A549 (cell line): ENCODE results near the gene ATP2A3. TPM values are rescaled to one million over a fixed set of nuclear protein-coding genes. Genes with fewer than 3 reads are reported as not detected.

Source experiments
- ATAC-seq, 2 experiments: fragments of 200-7000 bp in 1 of 2; fragments of >200 bp in 1 of 2; cut with Nextera tagmentation in 1 of 2; cut with Tn5 transposase in 1 of 2; 3 replicates each; pipeline versions ENCODE4 v1.8.0 to v1.9.1; 2018 to 2020; ENCODE audit warnings: mild to moderate bottlenecking in 1 of 2, moderate library complexity in 1 of 2
- CTCF ChIA-PET: fragments of 300-600 bp; sonication (Branson Sonifier 250); formaldehyde crosslinking; extraction: SDS; loops from one replicate; lab custom pipeline; 2021; ENCODE audit warnings: antibody characterized with exemption, inconsistent platforms; lab: Yijun Ruan, JAX
- POLR2A ChIA-PET: fragments of 350-600 bp; formaldehyde crosslinking; extraction: SDS; loops from one replicate; lab custom pipeline; 2021; ENCODE audit warnings: antibody characterized with exemption, inconsistent platforms; lab: Yijun Ruan, JAX
- DNase-seq, 2 experiments: peaks; one replicate each; pipeline versions ENCODE4 v3.0.0 to v3.0.0-alpha.2; 2011 to 2016; ENCODE audit warnings: low read depth in 1 of 2, low spot score in 1 of 2
- FAIRE-seq: peaks from 2 replicates; lab custom pipeline; 2011; peaks lifted over from hg19 to GRCh38; lab: Jason Lieb, UNC
- H3K27ac ChIP-seq, 2 experiments: fragments of >200 bp; sonication (Bioruptor Twin); formaldehyde crosslinking; 3 replicates each; pipeline ENCODE4 v1.5.1; 2016 to 2017
- H3K4me1 ChIP-seq: fragments of >200 bp; sonication (Bioruptor Twin); formaldehyde crosslinking; 3 replicates; pipeline ENCODE4 v1.6.1; 2016
- H3K4me2 ChIP-seq: fragments of >200 bp; sonication (Bioruptor Twin); formaldehyde crosslinking; 3 replicates; pipeline ENCODE4 v1.6.1; 2016
- H3K4me3 ChIP-seq: fragments of >200 bp; sonication (Bioruptor Twin); formaldehyde crosslinking; 3 replicates; pipeline ENCODE4 v1.5.1; 2016
- H3K9me3 ChIP-seq: fragments of >200 bp; sonication (Bioruptor Twin); formaldehyde crosslinking; 3 replicates; pipeline ENCODE4 v1.6.1; 2016
- BHLHE40 ChIP-seq: IDR thresholded peaks from 2 replicates; pipeline ENCODE4 v1.6.1; 2012; ENCODE audit warnings: low read depth, low read length, inconsistent platforms
- CBX8 ChIP-seq: fragments of 200-600 bp; sonication (generic); IDR thresholded peaks from 2 replicates; pipeline ENCODE4 v1.6.1; 2016
- EP300 ChIP-seq, 2 experiments: fragments of >200 bp; sonication (Bioruptor Twin); formaldehyde crosslinking; IDR thresholded peaks; 2 replicates in 1 of 2; 3 replicates in 1 of 2; pipeline ENCODE4 v1.6.1; 2016 to 2017
- FOSL2 ChIP-seq, 2 experiments: fragments of 450-650 bp in 1 of 2; fragments of >200 bp in 1 of 2; sonication (Bioruptor Twin) in 1 of 2; formaldehyde crosslinking; IDR thresholded peaks; 2 replicates each; pipeline versions ENCODE4 v1.5.0 to v1.6.1; 2016 to 2020; ENCODE audit warnings: mild to moderate bottlenecking in 1 of 2, moderate library complexity in 1 of 2
- HOXA7 ChIP-seq: fragments of 250-450 bp; sonication (Bioruptor Pico); IDR thresholded peaks from 2 replicates; pipeline ENCODE4 v1.5.0; 2020; ENCODE audit warnings: mild to moderate bottlenecking, moderate library complexity
- HOXB13 ChIP-seq: fragments of 250-450 bp; sonication (Bioruptor Pico); IDR thresholded peaks from 2 replicates; pipeline ENCODE4 v1.5.0; 2020; ENCODE audit warnings: low read depth, mild to moderate bottlenecking, moderate library complexity
- HOXB5 ChIP-seq: fragments of 250-450 bp; sonication (Bioruptor Pico); IDR thresholded peaks from 2 replicates; pipeline ENCODE4 v1.5.0; 2020; ENCODE audit warnings: mild to moderate bottlenecking, moderate library complexity
- KDM1A ChIP-seq: fragments of 200-600 bp; sonication (generic); IDR thresholded peaks from 2 replicates; pipeline ENCODE4 v1.6.1; 2016; ENCODE audit warnings: low read depth, mild to moderate bottlenecking
- MAFK ChIP-seq: fragments of 450-650 bp; IDR thresholded peaks from 2 replicates; pipeline ENCODE4 v1.6.1; 2014; ENCODE audit not compliant: partially characterized antibody
- MAX ChIP-seq: IDR thresholded peaks from 2 replicates; pipeline ENCODE4 v1.6.1; 2012
- NR3C1 ChIP-seq: fragments of >200 bp; sonication (Bioruptor Twin); formaldehyde crosslinking; IDR thresholded peaks from 3 replicates; pipeline ENCODE4 v1.6.1; 2017
- POLR2A ChIP-seq: IDR thresholded peaks from 2 replicates; pipeline ENCODE4 v1.6.1; 2012; ENCODE audit warnings: mild to moderate bottlenecking, low read length
- RAD21 ChIP-seq, 2 experiments: fragments of >200 bp in 1 of 2; sonication (Bioruptor Twin) in 1 of 2; formaldehyde crosslinking in 1 of 2; IDR thresholded peaks in 1 of 2; conservative IDR thresholded peaks in 1 of 2; 2 replicates in 1 of 2; 3 replicates in 1 of 2; pipeline ENCODE4 v1.6.1; 2012 to 2018; ENCODE audit warnings: inconsistent platforms in 1 of 2
- RFX5 ChIP-seq: fragments of 450-650 bp; IDR thresholded peaks from 2 replicates; pipeline ENCODE4 v1.7.1; 2014; ENCODE audit warnings: antibody characterized with exemption, mild to moderate bottlenecking, moderate library complexity
- SMC3 ChIP-seq: fragments of >200 bp; sonication (Bioruptor Twin); formaldehyde crosslinking; IDR thresholded peaks from 3 replicates; pipeline ENCODE4 v1.6.1; 2018; ENCODE audit warnings: inconsistent platforms
- TP53 ChIP-seq: fragments of 250-450 bp; sonication (Bioruptor Pico); IDR thresholded peaks from 2 replicates; pipeline ENCODE4 v1.5.0; 2021; ENCODE audit warnings: mild to moderate bottlenecking, moderate library complexity
- ZFP36 ChIP-seq: fragments of 450-650 bp; IDR thresholded peaks from 2 replicates; pipeline ENCODE4 v1.6.1; 2014; ENCODE audit warnings: borderline replicate concordance; ENCODE audit not compliant: partially characterized antibody
- ZNF302 ChIP-seq: fragments of 250-450 bp; sonication (Bioruptor Pico); IDR thresholded peaks from 2 replicates; pipeline ENCODE4 v1.9.0; 2021; ENCODE audit warnings: inconsistent platforms, mild to moderate bottlenecking, moderate library complexity
- WGBS: methylation state at CpG from one replicate; pipeline ENCODE4 v1.1.6; 2017; ENCODE audit errors: missing lambda C conversion rate; 5-methylcytosine and 5-hydroxymethylcytosine counted together
- polyA plus RNA-seq, 4 experiments: library from polyadenylated mRNA; depleted of rRNA in 3 of 4; stranded (reverse); fragments of >200 nt; fragmentation: RNase III in 1 of 4; extraction: RNeasy Plus Mini Kit Qiagen cat#74134 plus additional on column Dnase treatment in 1 of 4; gene quantifications; 2 replicates in 3 of 4; 3 replicates in 1 of 4; pipeline ENCODE4 v1.2.3, GENCODE V29; 2011 to 2017
- TF ChIP-seq, protein P1 (sequence below): fragments of 250-450 bp; sonication (Bioruptor Pico); IDR thresholded peaks from 2 replicates; pipeline ENCODE4 v1.5.0; 2021; ENCODE audit warnings: mild to moderate bottlenecking, moderate library complexity, borderline replicate concordance

The ATP2A3 gene
- polyA plus RNA-seq, 2 of the 4 experiments (the other 2 are of a cell fraction): 3.1 to 5.5 TPM

DNA sequence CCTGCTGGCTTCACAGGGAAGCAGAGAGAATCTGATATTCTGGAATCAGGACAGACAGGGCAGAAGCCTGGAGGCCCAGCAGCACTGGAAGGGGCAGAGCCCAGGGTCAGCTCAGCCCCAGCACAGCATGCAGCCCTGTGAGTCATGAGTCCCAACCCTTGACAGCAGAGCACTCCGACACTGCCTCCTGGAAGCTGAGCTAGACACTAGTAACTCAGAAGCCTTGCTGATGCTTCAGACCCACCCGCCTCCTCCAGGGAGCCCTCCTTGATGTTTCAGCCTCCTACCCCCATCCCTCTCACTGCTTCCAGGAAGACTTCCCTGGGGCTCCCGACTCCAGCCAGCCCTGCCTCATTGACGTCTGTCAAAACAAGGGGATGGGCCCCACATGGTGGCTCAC is 78.3 kb downstream of the ATP2A3 start:
- peak overlapping the region; percentile 17; the same call in 1 of the 3 replicates for H3K4me2 ChIP-seq
- H3K27ac ChIP-seq: peak overlapping the region; percentile 22 to 89; a peak in 4 of 6 replicates

GRCh38 chr17:3885271-3885670 is 79.0 kb downstream of the ATP2A3 start:
- WGBS: 82% methylated on average over 14 of the region's 14 CpGs
- CTCF ChIA-PET: interaction anchor here (0.7 to 11.0 kb wide), 13 partner anchors 9 to 189 kb away, joined by 3 to 101 read pairs (median 3); partner anchors contain the start of gene NCBP3
- no peak for FAIRE-seq

More for the DNA sequence above, 78.3 kb downstream of the ATP2A3 start:
- ChIA-PET CTCF (interaction anchor here (0.6 to 11.0 kb wide), 10 partner anchors 8 to 188 kb away, joined by 3 to 101 read pairs (median 3); partner anchors contain the start of gene NCBP3), POLR2A (no interaction called here)
- WGBS: 41% methylated on average over 4 of the region's 4 CpGs
- H3K4me3 ChIP-seq: no peak overlapping the region
- H3K4me1 ChIP-seq: peaks cover 55% of the 10 kb centered on the region
- FAIRE-seq: peak; percentile 85
- no peaks in the 10 kb centered on the region for H3K9me3 ChIP-seq
- TF ChIP-seq ZNF302 (CRISPR knock-in tag) (no peak), FOSL2 (IDR thresholded peaks at IDR 0.05) (no peak), FOSL2 (CRISPR knock-in tag; IDR thresholded peaks at IDR 0.05) (peak; percentile 68), KDM1A (no peak), ZFP36 (peak; percentile 100), MAX (peak; percentile 37; the same call in 1 of the 2 replicates), HOXA7 (CRISPR knock-in tag) (no peak), POLR2A (no peak), MAFK (no peak)
- TF ChIP-seq, protein P1, sequence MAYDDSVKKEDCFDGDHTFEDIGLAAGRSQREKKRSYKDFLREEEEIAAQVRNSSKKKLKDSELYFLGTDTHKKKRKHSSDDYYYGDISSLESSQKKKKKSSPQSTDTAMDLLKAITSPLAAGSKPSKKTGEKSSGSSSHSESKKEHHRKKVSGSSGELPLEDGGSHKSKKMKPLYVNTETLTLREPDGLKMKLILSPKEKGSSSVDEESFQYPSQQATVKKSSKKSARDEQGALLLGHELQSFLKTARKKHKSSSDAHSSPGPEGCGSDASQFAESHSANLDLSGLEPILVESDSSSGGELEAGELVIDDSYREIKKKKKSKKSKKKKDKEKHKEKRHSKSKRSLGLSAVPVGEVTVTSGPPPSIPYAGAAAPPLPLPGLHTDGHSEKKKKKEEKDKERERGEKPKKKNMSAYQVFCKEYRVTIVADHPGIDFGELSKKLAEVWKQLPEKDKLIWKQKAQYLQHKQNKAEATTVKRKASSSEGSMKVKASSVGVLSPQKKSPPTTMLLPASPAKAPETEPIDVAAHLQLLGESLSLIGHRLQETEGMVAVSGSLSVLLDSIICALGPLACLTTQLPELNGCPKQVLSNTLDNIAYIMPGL (CRISPR knock-in tag): no peak
- peak; percentile 54 to 73 for ATAC-seq
- peak; percentile 73 to 81 for DNase-seq

DNA sequence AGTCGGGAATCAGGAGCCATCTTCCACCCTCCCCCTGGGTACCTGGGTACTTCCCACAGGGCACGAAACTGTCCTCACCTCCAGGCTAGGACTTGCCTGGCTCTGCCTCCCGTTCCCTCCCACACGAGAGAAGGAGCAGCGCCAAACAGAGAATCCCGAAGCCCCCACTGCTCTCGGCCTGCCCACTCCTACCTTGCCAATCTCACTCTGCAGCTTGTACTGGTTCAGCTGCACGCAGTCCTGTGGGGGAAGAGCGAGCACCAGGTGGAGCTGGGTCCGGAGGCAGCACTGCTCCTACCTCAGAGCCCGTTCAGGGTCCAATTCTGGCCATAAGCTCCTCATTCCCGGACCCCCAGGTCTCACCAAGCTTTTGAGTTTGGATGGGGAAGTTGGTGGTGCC is 80.0 kb downstream of the ATP2A3 start:
- ChIA-PET POLR2A (no interaction called here), CTCF (interaction anchor here (0.9 to 11.0 kb wide), 10 partner anchors 9 to 150 kb away, joined by 3 to 101 read pairs (median 4); partner anchors contain the start of genes NCBP3 and P2RX1)
- WGBS: 83% methylated on average over 12 of the region's 12 CpGs

More at GRCh38 chr17:3885271-3885670, 79.0 kb downstream of the ATP2A3 start:
- DNase-seq (no peak), ATAC-seq (no peak)
- H3K9me3 ChIP-seq: no peaks in the 10 kb centered on the region
- POLR2A ChIA-PET: no interaction called here
- H3K4me2 ChIP-seq: no peak overlapping the region
- H3K4me3 ChIP-seq: no peak overlapping the region
- peaks cover 48% of the 10 kb centered on the region for H3K4me1 ChIP-seq
- TF ChIP-seq NR3C1 (no peak), RFX5 (no peak), TP53 (CRISPR knock-in tag) (no peak), HOXA7 (CRISPR knock-in tag) (no peak), POLR2A (no peak), BHLHE40 (no peak), RAD21 (conservative IDR thresholded peaks at IDR 0.05 in 1 of 2, IDR thresholded peaks at IDR 0.05 in 1 of 2) (no peak), ZNF302 (CRISPR knock-in tag) (no peak)
- peak overlapping the region; percentile 22 to 89; a peak in 4 of 6 replicates for H3K27ac ChIP-seq

DNA sequence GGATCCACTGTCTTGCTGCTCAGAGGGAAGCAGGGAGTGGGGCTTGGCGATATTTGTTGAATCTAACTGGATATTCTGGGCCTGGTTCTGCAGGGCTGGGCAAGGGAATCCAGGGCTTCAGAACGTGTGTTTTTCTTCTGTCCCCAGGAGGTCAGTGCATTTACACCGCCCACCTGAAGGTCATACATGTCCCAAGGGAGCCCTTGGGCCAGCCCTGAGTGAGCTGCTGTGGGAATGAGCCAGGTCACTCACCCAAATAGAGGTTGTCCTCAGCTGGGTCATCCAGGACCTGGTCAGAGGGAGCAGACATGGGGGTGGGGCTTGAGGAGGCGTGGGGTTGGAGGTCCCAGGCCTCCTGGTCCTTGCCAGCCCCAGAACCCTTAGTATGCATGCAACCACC is 82.0 kb downstream of the ATP2A3 start:
- no peak for FAIRE-seq
- Histone ChIP-seq H3K4me2 (no peak overlapping the region), H3K9me3 (no peaks in the 10 kb centered on the region), H3K4me3 (no peak overlapping the region)
- WGBS: 48% methylated on average over 4 of the region's 4 CpGs
- CTCF ChIA-PET: interaction anchor here (0.6 to 11.0 kb wide), 6 partner anchors 10 to 145 kb away, joined by 3 to 101 read pairs (median 6); partner anchors contain the start of gene CAMKK1
- TF ChIP-seq EP300 (IDR thresholded peaks at IDR 0.05): no peak
- no peak for TF ChIP-seq HOXB13 (CRISPR knock-in tag)
- TF ChIP-seq CBX8: no peak
- TF ChIP-seq MAFK: no peak
- TF ChIP-seq, all 56 proteins: peak for 0
- peaks cover 18% of the 10 kb centered on the region for H3K4me1 ChIP-seq
- H3K27ac ChIP-seq: no peak overlapping the region
- ATAC-seq: no peak
- POLR2A ChIA-PET: no interaction called here
- DNase-seq: no peak

More for the DNA sequence above, 80.0 kb downstream of the ATP2A3 start:
- TF ChIP-seq HOXB5 (CRISPR knock-in tag): no peak
- no peak for TF ChIP-seq SMC3
- TF ChIP-seq FOSL2 (IDR thresholded peaks at IDR 0.05): no peak
- TF ChIP-seq FOSL2 (CRISPR knock-in tag; IDR thresholded peaks at IDR 0.05): no peak
- no peak for TF ChIP-seq EP300 (IDR thresholded peaks at IDR 0.05)
- TF ChIP-seq, all 56 proteins: peak for 0
- no peak for FAIRE-seq
- H3K4me2 ChIP-seq: no peak overlapping the region
- H3K9me3 ChIP-seq: no peaks in the 10 kb centered on the region
- no peak for ATAC-seq
- H3K27ac ChIP-seq: no peak overlapping the region
- peaks cover 37% of the 10 kb centered on the region for H3K4me1 ChIP-seq
- no peak overlapping the region for H3K4me3 ChIP-seq
- DNase-seq: no peak
